NCI-H446 treated with DMSO at 0.1 percent for 48 hours (cell line): ENCODE results near the gene ERBB4.
"Not testable (repeated sequence)": the region's sequence is repeated elsewhere in the genome, so short reads cannot be mapped to it uniquely, and the experiment has no call there.

Experiments used
- DNase-seq: peaks from one replicate; lab custom pipeline; 2025; lab: John Stamatoyannopoulos, UW

ERBB4 gene

DNA sequence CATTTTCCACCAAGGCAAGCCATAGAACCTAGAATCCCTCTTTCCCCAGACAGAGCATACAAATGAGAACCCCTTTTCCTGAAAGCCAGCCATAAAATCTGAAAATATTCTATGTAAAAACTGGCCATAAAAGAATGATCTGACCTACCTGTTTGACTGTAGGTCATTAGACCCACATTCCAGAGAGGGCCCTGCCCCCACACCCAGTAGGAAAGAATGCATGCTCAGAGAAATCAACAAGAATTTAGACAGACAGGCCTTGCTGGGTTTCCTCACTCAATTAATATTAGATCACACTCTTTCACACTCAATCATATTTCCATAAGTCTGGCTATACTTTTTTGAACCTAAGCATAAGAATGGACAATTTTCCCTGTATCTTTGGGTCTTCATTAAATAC, 929.5 kb downstream of the ERBB4 start:
- DNase-seq, result no peak

GRCh38 chr2:211599146-211599545, 939.5 kb downstream of the ERBB4 start:
- no peak for DNase-seq

GRCh38 chr2:211598238-211598637, 940.4 kb downstream of the ERBB4 start:
- no peak for DNase-seq

GRCh38 chr2:211592006-211592405, 946.6 kb downstream of the ERBB4 start:
- not testable (repeated sequence) for DNase-seq

DNA sequence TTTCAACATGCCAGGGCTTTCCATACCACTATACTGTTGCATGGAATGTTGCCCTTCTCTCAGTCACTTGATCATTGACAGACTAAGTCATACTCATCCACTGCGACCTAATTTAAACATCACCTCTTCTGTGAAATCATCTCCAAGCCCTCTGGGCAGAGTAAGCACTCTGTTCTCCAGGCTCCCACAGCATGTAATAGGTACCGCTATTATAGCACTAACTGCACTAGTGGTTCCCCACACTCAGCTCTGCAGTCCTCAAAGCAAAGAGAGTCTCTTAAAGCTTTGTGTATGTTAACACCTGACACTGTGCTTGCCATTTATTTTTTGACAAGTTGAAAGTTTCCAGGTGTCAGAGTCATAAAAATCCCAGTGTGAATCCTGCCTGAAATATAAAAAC, 947.2 kb downstream of the ERBB4 start:
- no peak for DNase-seq

- DNase-seq, result no peak
Observed at GRCh38 chr2:211568439-211568838, 970.2 kb downstream of the ERBB4 start.

DNA sequence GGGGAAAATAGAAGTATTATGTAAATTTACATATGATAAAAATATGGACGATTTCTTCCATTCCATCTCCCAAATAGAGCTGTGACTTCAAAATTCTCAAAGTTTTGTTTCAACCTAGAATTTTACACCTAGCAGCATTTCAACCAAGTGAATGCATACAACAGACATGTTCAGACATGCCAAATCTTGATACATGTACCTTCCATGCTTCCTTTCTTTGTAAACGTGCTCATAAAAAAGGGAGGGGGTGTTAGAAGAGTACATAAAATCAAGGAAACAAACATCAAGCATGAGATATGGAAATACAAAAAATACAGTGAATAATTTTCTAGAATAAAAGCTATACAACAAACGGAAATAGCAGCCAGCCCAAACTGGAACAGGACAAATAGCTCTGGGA, 974.2 kb downstream of the ERBB4 start:
- DNase-seq, result no peak

- DNase-seq, result no peak
Observed at GRCh38 chr2:211545582-211545981, 993.0 kb downstream of the ERBB4 start.

DNA sequence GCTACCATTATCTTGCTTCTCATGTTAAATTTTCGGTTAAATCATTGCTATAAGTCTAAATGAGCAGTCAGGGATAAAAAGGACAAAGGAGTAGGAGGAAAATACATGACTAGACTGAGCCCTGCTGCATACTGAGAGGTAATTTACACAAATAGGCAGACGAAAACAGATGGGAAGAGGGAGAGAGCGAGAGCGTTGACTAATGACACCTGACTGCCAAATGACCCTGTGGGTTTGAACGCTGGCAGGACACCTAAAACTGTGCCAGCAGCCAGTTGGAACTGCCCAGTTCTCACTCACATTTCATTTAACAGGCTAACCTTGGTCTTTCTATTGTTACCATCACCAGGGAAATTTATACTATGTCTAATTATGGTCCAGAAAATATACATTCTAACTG, 1004.0 kb downstream of the ERBB4 start:
- DNase-seq, result peak; percentile 83

GRCh38 chr2:211524248-211524647, 1014.4 kb downstream of the ERBB4 start:
- not testable (repeated sequence) for DNase-seq

- no peak for DNase-seq
Observed at GRCh38 chr2:211516537-211516936, 1022.1 kb downstream of the ERBB4 start.

- DNase-seq, result no peak
Observed at GRCh38 chr2:211514049-211514448, 1024.6 kb downstream of the ERBB4 start.

GRCh38 chr2:211513446-211513845, 1025.2 kb downstream of the ERBB4 start:
- DNase-seq, result no peak

GRCh38 chr2:211512806-211513205, 1025.8 kb downstream of the ERBB4 start:
- no peak for DNase-seq

DNA sequence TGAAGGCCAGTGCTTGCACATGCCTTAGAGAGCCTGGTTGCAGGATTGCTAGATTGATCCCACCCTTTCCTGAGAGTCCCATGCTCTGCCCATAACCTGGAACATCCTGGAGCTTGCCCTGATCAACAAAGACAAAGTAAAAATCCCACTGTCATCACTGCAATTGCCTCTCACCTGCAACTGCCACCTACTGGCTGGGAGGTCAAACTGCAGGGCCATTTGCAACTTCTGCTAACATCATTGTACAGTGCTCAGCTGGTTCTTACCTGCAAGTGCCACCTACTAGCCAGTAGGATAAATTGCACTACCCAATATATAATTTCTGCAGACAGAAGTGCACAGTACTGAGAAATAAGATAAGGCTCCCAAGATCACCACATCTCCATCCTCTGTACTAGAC, 1034.7 kb downstream of the ERBB4 start:
- DNase-seq, result no peak

- no peak for DNase-seq
Observed at GRCh38 chr2:211503198-211503597, 1035.4 kb downstream of the ERBB4 start.

GRCh38 chr2:211498551-211499205, 1039.9 kb downstream of the ERBB4 start:
- DNase-seq, result no peak

GRCh38 chr2:211495339-211495738, 1043.3 kb downstream of the ERBB4 start:
- no peak for DNase-seq

- DNase-seq, result no peak
Observed at GRCh38 chr2:211494536-211494935, 1044.1 kb downstream of the ERBB4 start.

- DNase-seq, result no peak
Observed at GRCh38 chr2:211494085-211494484, 1044.5 kb downstream of the ERBB4 start.

- no peak for DNase-seq
Observed at GRCh38 chr2:211487733-211488132, 1050.9 kb downstream of the ERBB4 start.

DNA sequence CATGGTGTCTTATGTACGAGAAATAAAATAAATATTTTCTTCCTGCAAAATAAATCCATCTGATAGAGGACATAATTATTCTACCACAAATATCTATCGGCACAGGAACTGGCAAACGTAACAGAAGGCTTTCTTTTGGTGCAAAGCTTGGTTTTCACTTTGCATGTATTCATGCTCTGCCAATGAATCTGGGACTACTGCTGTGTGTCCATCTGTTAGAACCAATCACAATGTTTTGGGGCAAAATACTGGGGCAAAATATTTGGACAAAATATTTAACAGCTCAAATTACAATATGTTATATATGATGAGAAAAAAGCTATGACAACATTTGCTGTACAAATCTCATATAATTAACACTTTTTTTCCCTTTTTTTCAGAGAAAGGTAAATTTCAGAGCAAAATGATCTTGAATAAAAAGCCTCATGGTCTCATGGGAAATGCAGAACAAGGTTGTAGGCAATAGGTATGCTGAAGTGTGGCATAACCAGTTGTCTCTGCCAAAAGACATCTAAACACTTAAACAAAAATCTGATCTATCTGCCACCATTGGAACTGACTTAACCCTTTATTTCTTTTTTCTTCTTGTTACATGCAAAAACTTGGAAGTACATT, 1059.0 kb downstream of the ERBB4 start:
- DNase-seq, result peak; percentile 68

DNA sequence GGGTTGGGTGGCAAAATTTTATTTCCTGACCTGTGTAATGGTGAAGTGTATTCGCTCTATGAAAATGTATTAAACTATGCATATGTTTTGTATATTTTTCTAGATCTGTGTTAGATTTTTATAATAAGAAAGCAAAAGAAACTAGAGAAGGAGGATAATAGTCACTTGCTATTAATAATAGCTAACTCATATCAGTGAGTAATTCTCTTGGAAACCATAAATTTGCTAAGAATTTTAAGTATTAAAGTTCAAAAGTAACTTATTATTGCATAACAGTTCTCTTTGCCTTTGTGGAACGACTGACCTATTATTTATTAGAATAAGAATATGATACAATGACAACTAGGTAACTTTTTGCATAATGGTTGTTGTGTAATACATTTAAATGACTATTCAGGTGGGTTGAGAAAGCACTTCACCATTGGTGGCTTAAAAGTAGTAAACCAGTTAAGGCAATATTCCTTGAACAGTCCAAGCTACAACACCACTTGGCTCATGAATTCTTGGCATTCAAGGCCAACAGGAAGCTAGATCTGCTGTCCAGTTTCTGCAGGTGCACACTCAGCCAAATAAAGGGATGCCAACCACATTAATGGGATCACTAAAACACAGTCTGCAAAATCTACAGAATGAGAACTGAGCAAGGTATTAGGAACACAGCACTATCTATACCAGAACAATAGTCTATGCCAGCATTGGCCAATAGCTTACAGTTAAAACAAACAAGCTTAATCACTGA, 1060.9 kb downstream of the ERBB4 start:
- no peak for DNase-seq
